Suprapubic skin (tissue), 4 donors: ENCODE results near the gene EXOC6. TPM values are rescaled to one million over a fixed set of nuclear protein-coding genes. Genes with fewer than 3 reads are reported as not detected.
A peak's percentile ranks its signal among the peaks of the same experiment; 100 is the strongest.

ENCODE experiments used
- DNase-seq, 2 donors: peaks; one replicate each; pipeline ENCODE4 v3.0.0-alpha.2; 2019; ENCODE audit warnings: low spot score in 2 of 2
- H3K27ac ChIP-seq: fragments of 200-600 bp; sonication (generic); one replicate; pipeline ENCODE4 v1.5.1; 2019
- H3K27me3 ChIP-seq: fragments of 200-600 bp; sonication (generic); one replicate; pipeline ENCODE4 v1.5.1; 2019
- H3K36me3 ChIP-seq: fragments of 200-600 bp; sonication (generic); one replicate; pipeline ENCODE4 v1.5.1; 2019
- H3K4me1 ChIP-seq: fragments of 200-600 bp; sonication (generic); one replicate; pipeline ENCODE4 v1.5.1; 2019
- H3K4me3 ChIP-seq: fragments of 200-600 bp; sonication (generic); one replicate; pipeline ENCODE4 v1.5.1; 2019; ENCODE audit warnings: mild to moderate bottlenecking
- H3K9me3 ChIP-seq: fragments of 200-600 bp; sonication (generic); one replicate; pipeline ENCODE4 v1.5.1; 2019
- CTCF ChIP-seq, 2 donors: fragments of 200-600 bp in 1 of 2; fragments of 450-650 bp in 1 of 2; sonication (generic) in 1 of 2; IDR thresholded peaks; one replicate each; pipeline ENCODE4 v1.5.1; 2016 to 2019; ENCODE audit warnings: antibody characterized with exemption in 2 of 2, mild to moderate bottlenecking in 1 of 2, moderate library complexity in 1 of 2
- EP300 ChIP-seq: sonication (generic); formaldehyde crosslinking; IDR thresholded peaks from one replicate; pipeline ENCODE4 v1.6.1; 2017; ENCODE audit warnings: antibody characterized with exemption
- POLR2A ChIP-seq, 2 donors: fragments of 450-650 bp; IDR thresholded peaks; one replicate each; pipeline ENCODE4 v1.6.1; 2017; ENCODE audit warnings: antibody characterized with exemption in 2 of 2, mild to moderate bottlenecking in 2 of 2, moderate library complexity in 2 of 2
- POLR2AphosphoS5 ChIP-seq, 3 donors: sonication (generic); formaldehyde crosslinking; IDR thresholded peaks; one replicate each; pipeline ENCODE4 v1.6.1; 2017; ENCODE audit warnings: antibody characterized with exemption in 3 of 3
- WGBS: methylation state at CpG from one replicate; pipeline ENCODE4 v1.1.5; 2018; 5-methylcytosine and 5-hydroxymethylcytosine counted together
- total RNA-seq, 4 donors: library from RNA; depleted of rRNA; stranded (reverse); fragments of >200 nt; gene quantifications; one replicate each; pipeline ENCODE4 v1.1.0, GENCODE V29; 2016

EXOC6 gene
- total RNA-seq, 4 donors from 2014 or later = 5.0 to 9.3 (median 8.3) TPM

GRCh38 chr10:93054486-93054885, 206.2 kb downstream of the EXOC6 start:
- WGBS = 94% methylated on average over 3 of the region's 3 CpGs
- no peak for TF ChIP-seq POLR2A (IDR thresholded peaks at IDR 0.05)
- TF ChIP-seq EP300 = no peak
- no peak for TF ChIP-seq POLR2AphosphoS5 (IDR thresholded peaks at IDR 0.05)
- TF ChIP-seq CTCF (IDR thresholded peaks at IDR 0.05) = no peak
- H3K9me3 ChIP-seq = no peaks in the 10 kb centered on the region

GRCh38 chr10:93058139-93058538, 209.8 kb downstream of the EXOC6 start:
- peaks cover 28% of the 10 kb centered on the region for H3K4me1 ChIP-seq
- peaks cover 38% of the 10 kb centered on the region for H3K27me3 ChIP-seq
- no peak overlapping the region for H3K27ac ChIP-seq
- H3K4me3 ChIP-seq = no peak overlapping the region
- TF ChIP-seq POLR2AphosphoS5 (IDR thresholded peaks at IDR 0.05) = no peak
- no peak for TF ChIP-seq EP300
- no peak for TF ChIP-seq CTCF (IDR thresholded peaks at IDR 0.05)
- no peak for TF ChIP-seq POLR2A (IDR thresholded peaks at IDR 0.05)
- WGBS = 98% methylated on average over 3 of the region's 3 CpGs
- DNase-seq = no peak
- no peaks in the 10 kb centered on the region for H3K36me3 ChIP-seq
- H3K9me3 ChIP-seq = no peaks in the 10 kb centered on the region

More at GRCh38 chr10:93054486-93054885, 206.2 kb downstream of the EXOC6 start:
- no peaks in the 10 kb centered on the region for H3K36me3 ChIP-seq
- no peak overlapping the region for H3K4me3 ChIP-seq
- H3K4me1 ChIP-seq = no peaks in the 10 kb centered on the region
- no peak for DNase-seq
- no peak overlapping the region for H3K27ac ChIP-seq
- H3K27me3 ChIP-seq = peaks cover 1% of the 10 kb centered on the region

GRCh38 chr10:93059975-93060886, 211.9 kb downstream of the EXOC6 start, which contains the start of gene CYP26C1:
Gene CYP26C1 (plus strand): TSS chr10:93060798. CDS start chr10:93061264, 466 bp downstream.
- no peak for DNase-seq
- Histone ChIP-seq H3K4me3 (peak within 1 kb of the TSS; percentile 25), H3K27me3 (peaks cover 59% of the 10 kb centered on the region), H3K9me3 (no peaks in the 10 kb centered on the region), H3K27ac (no peak within 1 kb of the TSS), H3K4me1 (peaks cover 29% of the 10 kb centered on the region), H3K36me3 (no peaks in the 10 kb centered on the region)
- 27% methylated on average over 52 of the region's 67 CpGs for WGBS
- no peak for TF ChIP-seq POLR2AphosphoS5 (IDR thresholded peaks at IDR 0.05)
- TF ChIP-seq POLR2A (IDR thresholded peaks at IDR 0.05) = no peak
- TF ChIP-seq CTCF (IDR thresholded peaks at IDR 0.05) = no peak
- TF ChIP-seq EP300 = no peak

- no peak for TF ChIP-seq POLR2A (IDR thresholded peaks at IDR 0.05)
- TF ChIP-seq EP300 = no peak
- no peak for TF ChIP-seq CTCF (IDR thresholded peaks at IDR 0.05)
- TF ChIP-seq POLR2AphosphoS5 (IDR thresholded peaks at IDR 0.05) = no peak
- Histone ChIP-seq H3K36me3 (no peaks in the 10 kb centered on the region), H3K4me3 (peak overlapping the region; percentile 25), H3K27ac (no peak overlapping the region), H3K27me3 (peaks cover 67% of the 10 kb centered on the region), H3K4me1 (peaks cover 33% of the 10 kb centered on the region), H3K9me3 (no peaks in the 10 kb centered on the region)
- DNase-seq = no peak
- WGBS = 22% methylated on average over 17 of the region's 45 CpGs
Measured at GRCh38 chr10:93060887-93061593, 212.7 kb downstream of the EXOC6 start.
